Measurements from ENCODE around the gene TTLL9.

Gene TTLL9

DNA sequence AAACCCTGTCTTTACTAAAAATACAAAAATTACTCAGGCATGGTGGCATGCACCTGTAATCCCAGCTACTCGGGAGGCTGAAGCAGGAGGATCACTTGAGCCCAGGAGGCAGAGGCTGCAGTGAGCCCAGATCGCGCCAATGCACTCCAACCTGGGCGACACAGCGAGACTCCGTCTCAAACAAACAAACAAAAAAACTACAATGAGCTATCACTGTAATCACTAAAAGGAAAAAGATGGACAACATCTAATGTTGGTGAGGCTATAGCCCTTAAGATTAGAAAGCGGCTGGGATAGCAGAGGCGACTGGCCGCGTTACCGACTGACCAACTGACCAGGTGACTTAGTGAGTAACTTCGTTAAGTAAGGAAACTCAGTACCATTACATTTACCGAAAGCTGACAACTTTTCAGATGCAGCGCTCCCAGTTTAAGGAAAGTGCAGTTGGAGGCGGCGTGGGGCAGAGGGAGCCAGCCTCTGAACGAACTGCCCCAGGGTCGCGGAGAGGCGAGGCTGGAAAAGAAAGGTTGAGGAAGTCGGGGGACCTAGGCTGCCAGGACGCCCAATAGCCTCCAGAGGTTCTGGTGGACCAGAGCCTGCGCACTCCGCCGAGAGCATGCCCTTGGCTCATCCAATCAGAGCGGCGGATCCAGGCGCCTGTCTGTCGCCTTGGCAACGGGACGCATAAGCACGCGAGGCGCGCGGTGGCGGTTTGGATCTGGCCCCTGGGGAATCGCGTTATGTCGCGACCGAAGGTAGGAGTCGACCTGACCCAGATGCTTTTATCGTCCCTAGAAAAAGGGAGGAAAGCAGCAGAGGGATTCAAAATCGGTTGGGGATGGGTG lies 8.9 kb downstream of the TTLL9 start:
- DNase-seq (ENCODE audit: low read depth), result peak; percentile 87

DNA sequence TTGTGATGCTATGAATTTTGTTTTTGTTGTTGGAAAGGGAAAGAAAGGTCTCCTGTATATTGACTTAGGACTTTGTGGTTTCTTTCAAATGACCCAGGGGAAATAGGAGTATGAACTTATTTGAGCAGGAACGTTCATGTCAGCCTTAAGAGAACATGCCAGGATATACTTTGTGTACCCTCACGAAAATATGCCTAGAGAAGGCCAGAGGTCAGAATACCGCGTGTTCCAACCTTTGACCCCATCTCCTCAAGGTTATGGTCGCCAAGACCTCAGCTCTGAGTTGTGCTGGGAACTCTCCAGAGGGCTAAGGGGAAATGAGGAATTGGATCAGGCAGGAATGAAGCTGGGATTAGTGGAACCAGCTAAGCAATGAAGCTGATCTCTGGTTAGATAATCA lies 11.5 kb downstream of the TTLL9 start:
- no peak for DNase-seq (ENCODE audit: low read depth)

DNA sequence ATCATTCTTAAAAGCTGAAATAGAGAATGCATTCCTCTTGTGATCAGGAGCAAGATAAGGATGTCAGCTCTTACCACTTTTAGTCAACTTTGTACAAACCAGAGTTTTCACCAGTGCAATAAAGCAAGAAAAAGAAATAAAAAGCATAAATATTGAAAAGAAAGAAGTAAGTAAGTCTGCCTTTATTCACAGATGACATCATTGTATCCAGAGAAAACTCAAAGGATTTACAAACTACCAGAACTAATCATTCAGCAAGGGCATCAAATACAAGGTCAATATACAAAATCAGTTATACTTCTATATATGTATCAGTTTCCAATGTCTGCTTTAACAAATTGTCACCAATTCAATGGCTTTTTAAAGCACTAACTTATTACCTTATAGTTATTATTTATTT lies 13.4 kb downstream of the TTLL9 start:
- no peak for DNase-seq (ENCODE audit: low read depth)

DNA sequence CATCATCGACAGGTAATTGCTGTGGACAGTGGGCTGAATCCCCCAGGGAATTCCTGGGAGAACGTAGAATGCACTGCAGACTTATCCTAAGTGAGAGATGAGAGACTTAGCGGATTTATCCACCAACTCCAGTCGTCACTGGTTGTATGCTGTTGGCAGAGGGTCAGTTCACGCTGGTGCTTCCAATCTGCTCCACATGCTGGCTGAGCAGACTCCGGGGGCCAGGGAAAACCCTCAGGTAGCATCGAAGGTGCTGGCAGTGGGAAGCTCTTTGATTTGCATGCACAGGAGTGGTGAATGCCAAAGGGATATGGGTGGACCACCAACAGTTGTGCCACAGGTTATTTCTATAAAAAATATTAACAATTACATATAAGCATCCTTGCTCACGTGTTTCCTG lies 20.2 kb downstream of the TTLL9 start:
- no peak for DNase-seq (ENCODE audit: low read depth)

DNA sequence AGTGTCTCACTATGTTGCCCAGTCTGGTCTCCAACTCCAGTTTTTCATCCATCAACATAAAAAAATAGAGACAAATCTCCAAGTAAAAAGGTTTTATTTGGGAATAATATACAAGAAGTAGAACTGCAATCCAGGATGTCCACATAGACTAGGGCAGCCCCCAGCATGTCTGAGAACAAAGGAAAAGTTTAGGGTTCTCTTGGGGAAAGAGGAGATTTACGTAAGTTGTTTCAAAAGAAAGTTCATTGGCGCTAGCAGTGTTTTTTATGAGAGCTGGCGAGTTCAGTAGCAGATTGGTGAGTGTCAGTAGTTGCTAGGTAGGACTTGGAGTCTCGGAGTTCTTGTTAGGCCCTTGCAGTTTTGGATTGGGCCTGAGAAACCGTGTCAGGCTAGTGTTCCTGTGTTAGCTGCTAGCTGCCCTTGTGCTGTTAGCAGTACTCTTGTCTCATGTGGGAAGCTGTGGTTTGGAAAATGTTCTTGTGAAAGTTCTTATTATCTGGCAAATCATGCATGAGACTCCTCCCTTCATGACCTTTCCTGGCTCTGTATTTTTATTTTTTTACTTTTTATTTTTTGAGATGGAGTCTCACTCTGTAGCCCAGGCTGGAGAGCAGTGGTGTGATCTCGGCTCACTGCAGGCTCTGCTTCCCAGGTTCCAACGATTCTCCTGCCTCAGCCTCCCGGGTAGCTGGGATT lies 24.7 kb downstream of the TTLL9 start:
- DNase-seq (ENCODE audit: low read depth), result no peak

DNA sequence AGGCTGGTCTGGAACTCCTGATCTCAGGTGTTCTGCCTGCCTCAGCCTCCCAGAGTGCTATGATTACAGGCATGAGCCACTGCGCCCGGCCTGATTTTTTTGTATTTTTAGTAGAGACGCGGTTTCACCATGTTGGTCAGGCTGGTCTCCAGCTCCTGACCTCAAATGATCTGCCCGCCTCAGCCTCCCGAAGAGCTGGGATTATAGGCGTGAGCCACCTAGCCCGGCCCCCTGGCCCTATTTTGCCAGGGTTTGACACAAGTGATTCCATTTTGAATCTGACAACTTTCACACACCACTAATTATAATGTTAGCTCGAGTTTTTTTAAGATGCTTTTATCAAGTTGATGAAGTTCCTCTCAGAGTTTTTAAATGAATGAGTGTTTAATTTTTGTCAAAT lies 25.6 kb downstream of the TTLL9 start:
- DNase-seq (ENCODE audit: low read depth), result no peak

DNA sequence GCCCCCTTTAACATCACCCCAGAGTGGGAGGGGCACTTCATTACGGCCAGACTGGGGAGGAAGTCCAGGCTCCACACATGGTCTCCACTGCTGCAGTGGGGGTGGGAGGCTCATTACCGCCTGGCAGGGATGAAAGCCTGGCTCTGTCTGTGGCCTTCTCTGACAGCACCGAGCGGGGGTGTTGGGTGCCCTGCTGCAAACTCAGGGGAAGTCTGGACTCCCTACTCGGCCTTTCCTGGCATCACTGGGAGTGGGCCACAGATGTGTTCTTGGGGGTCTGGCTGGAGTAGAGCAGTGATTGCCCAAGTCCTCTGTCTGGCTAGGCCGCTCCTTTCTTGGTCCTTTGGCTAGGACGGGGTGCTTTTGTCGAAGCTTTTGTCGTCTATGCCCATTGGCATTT lies 27.1 kb downstream of the TTLL9 start:
- no peak for DNase-seq (ENCODE audit: low read depth)

DNA sequence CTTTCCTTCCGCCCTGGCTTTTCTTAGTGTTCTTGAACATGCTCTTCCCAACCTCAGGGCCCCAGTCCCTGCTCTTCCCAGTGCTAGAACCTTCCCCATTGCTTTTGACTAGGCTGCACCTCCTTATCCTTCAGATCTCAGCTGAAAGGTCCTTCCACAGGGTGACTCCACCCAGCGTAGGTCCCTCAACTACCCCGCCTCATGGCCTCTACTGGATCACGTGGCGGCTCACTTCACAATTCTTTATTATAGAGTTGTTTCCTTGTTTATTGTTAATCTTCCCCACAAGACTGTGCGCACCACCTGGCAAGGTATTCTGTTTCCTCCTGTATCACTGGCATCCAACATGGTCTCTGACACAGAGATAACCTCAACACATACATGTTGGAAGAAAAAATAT lies 31.2 kb downstream of the TTLL9 start:
- DNase-seq (ENCODE audit: low read depth), result no peak

DNA sequence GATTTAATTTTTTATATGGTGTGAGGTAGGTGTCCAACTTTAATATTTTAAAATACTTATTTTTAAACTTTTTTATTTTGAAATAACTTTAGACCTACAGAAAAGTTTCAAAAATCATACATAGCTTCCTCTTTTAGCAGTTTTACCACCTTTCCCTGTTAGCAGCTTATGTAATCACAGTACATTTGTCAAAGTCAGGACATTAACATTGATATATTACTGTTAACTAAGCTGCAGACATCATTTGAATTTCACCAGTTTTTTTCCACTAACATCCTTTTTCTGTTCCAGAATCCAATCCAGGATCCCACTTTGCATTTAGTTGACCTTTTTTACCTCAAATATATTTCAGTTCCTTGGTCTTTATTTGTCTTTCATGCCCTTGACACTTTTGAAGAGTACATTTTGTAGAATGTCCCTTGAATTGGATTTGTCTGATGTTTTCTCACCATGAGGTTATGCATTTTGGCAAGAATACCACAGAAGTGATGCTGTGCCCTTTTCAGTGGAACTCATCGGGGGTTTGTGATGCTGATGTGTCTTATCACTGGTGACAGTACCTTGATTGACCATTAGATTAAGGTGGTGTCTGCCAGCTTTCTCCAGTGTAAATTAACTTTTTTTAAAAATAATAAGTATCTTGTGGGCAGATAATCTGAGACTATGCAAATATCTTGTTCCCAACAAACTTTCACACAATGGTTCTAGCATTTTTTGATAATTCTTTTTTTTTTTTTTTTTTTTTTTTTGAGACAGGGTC lies 33.4 kb downstream of the TTLL9 start:
- no peak for DNase-seq (ENCODE audit: low read depth)

DNA sequence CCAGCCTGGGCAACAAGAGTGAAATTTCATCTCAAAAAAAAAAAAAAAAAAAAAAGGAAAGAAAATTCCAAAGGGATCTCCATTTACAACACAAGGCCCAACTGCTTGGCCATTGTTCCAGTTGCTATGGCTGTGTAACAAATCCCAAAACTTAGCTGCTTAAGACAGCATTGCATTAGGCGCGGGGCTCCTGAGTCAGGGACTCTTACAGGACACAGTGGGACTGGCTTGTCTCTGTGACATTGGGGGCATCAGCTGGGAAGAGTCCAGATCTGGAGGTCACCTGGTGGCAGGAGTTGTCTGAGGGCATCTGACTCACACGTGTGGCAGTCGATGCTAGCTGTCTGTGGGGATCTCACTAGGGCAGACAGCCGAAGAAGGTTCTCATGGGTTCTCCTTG lies 35.6 kb downstream of the TTLL9 start:
- no peak for DNase-seq (ENCODE audit: low read depth)

DNA sequence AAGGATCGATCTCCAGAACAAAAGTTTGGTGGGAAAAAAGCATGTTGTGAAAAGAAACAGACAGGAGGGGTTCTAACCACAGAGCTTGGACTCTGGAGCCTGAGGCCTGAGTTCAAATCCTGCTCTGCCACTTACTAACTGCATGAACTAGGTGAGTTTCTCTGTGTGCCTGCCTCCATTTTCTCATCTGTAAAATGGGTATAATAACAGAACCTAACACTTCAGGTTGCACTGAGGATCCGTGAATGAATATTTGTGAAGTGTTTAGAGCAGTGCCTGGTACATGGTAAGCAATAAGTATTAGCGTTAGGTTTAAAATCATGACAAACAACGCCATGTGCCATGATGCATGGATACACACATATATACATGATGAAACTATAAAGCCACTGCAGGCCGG lies 36.6 kb downstream of the TTLL9 start:
- DNase-seq (ENCODE audit: low read depth), result no peak

DNA sequence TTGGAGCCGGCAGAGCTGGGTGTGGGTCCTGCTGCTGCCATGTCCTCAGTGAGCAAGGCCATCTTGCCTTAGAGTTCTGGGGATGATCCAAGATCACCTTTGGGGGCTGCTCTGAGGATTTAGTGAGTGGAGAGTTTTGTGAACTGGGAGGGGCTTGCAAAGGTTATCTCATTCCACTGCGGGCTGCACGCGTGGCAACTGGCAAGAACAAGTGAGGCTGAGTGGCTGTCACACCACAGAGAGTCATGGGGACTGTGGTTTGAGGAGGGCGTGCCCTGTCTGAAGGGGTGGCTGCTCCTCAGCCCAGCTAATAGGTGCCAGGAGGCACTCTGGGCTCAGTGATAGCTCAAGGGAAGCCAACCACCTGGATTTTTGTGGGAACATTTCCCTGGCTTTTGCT lies 37.6 kb downstream of the TTLL9 start:
- DNase-seq (ENCODE audit: low read depth), result no peak

DNA sequence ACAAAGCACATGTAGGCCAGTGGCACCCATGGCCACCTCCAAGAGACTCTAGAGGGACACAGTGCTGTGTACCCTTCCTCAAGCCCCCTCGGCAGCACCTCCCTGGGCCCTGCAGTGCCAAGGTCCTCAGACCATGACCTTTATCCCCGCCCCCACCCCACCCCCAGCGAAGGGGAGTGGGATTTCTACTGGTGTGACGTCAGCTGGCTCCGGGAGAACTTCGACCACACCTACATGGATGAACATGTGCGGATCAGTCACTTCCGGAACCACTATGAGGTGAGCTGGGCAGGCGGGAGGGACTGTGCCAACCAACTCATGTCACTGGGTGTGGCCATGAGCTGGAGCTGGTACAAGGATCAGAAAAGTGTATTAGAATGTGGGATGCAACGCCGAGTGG lies 38.0 kb downstream of the TTLL9 start:
- DNase-seq (ENCODE audit: low read depth), result no peak

DNA sequence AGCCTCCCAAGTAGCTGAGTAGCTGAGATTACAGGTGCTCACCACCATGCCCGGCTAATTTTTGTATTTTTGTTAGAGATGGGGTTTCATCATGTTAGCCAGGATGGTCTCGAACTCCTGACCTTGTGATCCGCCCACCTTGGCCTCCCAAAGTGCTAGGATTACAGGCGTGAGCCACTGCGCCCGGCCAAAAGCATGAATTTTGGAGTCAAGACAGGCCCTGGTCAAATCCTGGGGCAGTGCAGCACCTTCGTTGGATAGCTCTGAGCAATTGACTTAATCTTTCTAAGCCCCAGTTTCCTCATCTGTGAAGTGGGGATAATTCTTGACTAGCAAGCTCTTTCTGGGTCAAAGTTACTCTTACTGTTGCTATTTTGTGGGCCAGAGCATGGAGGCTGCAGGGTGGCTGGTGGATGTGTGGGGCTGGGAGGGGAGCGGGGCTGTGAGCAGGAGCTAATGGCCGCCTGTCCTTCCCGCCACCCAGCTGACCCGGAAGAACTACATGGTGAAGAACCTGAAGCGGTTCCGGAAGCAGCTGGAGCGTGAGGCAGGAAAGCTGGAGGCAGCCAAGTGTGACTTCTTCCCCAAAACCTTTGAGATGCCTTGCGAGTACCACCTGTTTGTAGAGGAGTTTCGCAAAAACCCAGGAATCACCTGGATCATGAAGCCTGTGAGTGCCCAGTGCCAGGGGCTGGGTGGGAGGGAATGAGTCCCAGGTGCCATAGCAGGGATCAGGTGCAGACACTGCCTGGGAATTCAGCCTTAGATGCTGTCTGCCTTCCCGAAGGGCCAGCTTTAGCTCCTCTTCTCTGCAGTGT lies 39.0 kb downstream of the TTLL9 start:
- no peak for DNase-seq (ENCODE audit: low read depth)

DNA sequence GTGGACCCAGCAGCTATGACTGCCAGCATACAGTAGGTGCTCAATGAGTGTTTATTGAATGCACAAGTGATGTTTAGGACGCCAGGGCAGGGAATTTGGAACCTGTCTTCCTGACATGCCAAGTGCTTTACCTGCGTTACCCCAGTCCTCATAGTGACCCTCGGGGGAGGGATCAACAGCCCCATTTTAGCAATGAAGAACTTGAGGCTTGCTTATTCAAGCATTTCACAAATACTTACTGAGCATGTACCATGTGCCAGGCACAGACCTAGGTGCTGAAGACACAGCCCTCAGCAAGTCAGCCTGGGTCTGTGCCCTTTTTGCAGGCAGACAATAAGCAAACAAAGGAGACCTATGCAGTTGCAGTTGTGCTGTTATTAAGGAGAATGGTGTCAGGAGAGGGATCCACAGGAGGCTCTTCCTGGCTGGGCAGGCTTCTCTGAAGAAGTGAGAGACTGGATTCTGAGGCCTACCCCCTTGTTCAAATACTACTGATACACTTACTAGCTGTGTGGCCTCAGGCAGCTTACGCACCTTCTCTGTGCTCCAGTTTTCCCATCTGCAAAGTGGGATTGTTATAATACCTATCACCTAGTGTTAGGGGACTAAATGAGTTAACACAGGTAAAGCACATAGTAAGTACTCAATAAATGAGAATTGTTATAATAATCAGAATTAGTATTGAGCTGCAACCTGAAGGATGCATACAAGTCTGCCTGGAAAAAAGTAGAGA lies 39.8 kb downstream of the TTLL9 start:
- DNase-seq (ENCODE audit: low read depth), result no peak

DNA sequence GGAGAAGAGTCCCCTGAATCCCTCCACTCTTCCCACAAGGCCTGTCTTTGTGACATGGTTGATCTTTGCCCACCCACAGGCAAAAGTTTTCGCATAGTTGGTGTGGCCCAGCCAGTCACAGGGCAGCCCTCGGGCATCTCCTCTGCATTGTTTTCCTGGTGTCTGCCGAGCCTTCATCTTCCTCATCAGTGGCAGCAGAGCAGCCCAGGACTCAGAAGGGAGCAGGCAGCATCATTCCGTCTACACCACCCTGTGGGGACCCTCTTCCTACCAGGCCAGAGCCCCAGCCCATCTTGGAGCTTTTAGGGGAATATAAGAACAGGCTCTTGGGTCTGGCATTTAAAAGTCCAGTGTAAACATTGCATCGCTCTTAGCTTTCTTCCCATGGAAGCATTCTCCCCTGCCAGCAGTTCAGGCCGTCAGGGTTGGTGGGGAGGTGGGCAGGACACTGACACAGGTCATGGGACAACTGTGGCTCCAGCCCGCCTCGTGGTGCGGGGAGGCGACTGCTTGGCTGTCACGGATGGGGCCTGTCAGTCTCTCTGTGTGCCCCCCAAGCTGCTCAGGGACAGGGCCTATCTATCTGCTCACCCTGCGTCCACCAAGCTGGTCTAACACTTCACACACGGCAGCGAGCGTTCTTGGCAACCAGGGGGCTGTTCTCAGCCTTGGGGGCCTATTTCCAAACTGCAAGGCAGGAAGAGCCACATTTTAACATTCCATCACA lies 43.2 kb downstream of the TTLL9 start:
- DNase-seq (ENCODE audit: low read depth), result no peak

DNA sequence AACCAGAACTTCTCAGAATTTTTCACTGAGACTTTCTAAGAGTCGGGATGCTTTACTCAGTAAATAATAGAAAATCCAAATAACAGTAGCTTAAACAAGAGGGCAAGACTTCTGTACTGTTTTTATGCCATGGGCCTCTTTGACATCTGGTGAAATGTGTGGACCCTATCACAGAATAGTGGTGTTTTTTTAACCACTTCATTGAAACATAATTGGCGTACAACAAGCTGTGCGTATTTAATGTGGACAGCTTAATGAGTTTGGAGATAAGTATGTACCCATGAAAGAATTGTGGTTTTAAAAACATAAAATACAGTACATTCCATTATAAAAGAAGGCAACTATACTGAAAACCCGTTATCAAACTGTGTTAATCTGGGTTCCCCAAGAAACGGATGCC lies 43.7 kb downstream of the TTLL9 start:
- DNase-seq (ENCODE audit: low read depth), result no peak

DNA sequence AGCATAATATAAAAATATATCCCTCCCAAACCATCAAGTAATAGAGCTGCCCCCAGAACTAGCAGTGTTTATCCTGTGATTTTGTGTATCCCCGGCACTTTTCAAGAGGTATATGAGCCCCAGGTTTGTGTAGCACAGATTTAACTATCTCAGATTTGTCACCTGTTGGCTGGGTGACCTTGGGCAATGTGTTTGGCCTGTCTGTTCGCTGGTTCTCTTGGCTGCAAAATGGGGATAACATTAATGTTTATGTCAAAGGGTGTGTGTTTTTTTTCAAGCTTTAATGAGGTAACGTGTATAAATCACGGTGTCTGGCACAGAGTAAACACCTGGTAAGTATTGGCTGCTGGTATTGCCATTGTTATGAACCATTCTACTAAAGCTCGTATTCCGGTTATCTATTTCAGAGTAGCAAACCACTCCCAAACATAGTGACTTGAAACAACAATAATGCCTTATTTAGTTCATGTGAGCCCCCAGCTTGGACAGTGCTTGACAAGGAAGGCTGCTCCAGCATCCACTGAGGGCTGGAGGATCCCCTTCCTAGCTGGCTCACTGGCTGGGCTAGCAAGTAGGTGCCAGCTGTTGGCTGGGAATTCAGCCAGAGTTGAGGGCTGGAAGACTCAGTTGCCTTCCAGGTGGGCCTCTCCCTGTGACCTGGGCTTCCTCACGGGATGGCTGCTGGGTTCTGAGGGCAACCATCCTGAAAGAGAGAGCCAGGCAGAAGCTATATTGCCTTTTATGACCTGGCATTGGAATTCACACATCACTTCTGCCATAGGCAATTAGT lies 45.3 kb downstream of the TTLL9 start:
- DNase-seq (ENCODE audit: low read depth), result no peak

DNA sequence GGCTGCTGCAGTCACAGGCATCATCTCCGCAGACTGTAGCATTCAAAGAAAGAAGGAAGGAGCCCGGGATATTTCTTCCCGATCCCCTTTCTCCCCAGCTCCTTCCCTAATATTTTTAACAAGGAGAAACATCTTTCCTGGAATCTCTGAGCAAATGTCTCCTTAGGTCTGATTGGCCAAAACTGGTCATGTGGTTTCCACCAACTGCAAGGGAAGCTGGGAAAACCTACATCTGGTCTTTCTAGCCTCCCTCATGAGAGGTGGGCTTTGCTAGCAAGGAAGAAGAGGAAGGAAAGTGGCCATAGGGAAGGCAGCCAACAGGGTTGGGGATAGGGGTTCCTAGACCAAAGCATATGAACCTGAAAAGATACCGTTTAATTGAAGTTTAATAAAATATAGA lies 46.3 kb downstream of the TTLL9 start:
- no peak for DNase-seq (ENCODE audit: low read depth)

DNA sequence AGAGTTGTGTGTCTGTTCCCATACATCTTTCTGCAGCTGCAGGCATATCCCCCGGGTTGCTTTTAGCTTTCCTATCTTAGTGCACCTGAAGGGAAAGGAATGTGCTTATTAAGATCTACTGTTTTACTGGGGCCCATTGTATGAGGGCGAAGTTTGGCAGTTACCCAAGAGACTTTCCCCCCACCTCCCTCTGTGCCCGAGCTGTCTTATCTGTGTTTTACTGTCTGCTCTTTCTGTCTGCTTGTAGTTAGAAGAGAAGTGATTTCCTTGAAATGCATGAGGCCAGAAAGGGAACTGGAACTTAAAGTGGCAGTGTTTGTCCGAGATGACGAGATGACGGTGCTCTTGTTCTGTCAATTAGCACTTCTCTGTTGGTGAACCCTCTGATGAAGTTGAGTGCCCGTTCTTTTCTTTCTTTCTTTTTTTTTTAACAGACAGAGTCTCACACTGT lies 47.6 kb downstream of the TTLL9 start:
- DNase-seq (ENCODE audit: low read depth), result peak; percentile 52
